Esophagus muscularis mucosa (tissue), 4 donors: Measurements from ENCODE around the gene RGPD4. TPM values are rescaled to one million over a fixed set of nuclear protein-coding genes. Genes with fewer than 3 reads are reported as not detected.

Experiments used
- DNase-seq: peaks from one replicate; pipeline ENCODE4 v3.0.0-alpha.2; 2017; ENCODE audit errors: extremely low spot score
- H3K27ac ChIP-seq, 4 donors: fragments of 200-600 bp; sonication (generic); replicated peaks in 1 of 4; 1 replicate in 3 of 4; 2 replicates in 1 of 4; pipeline ENCODE4 v1.5.1; 2016 to 2019; ENCODE audit warnings: mild to moderate bottlenecking in 1 of 4
- H3K27me3 ChIP-seq, 4 donors: fragments of 200-600 bp; sonication (generic); one replicate each; pipeline versions ENCODE4 v1.5.1 to v1.6.0; 2016 to 2019
- H3K36me3 ChIP-seq, 4 donors: fragments of 200-600 bp; sonication (generic); one replicate each; pipeline ENCODE4 v1.5.1; 2016 to 2019
- H3K4me1 ChIP-seq, 4 donors: fragments of 200-600 bp; sonication (generic); one replicate each; pipeline ENCODE4 v1.5.1; 2016 to 2019
- H3K4me3 ChIP-seq, 4 donors: fragments of 200-600 bp; sonication (generic); 1 replicate in 2 of 4; 2 replicates in 2 of 4; pipeline ENCODE4 v1.5.1; 2016 to 2019; ENCODE audit warnings: mild to moderate bottlenecking in 4 of 4, moderate library complexity in 1 of 4
- H3K9me3 ChIP-seq, 4 donors: fragments of 200-600 bp; sonication (generic); 1 replicate in 3 of 4; 2 replicates in 1 of 4; pipeline ENCODE4 v1.5.1; 2016 to 2019
- EP300 ChIP-seq: sonication (generic); formaldehyde crosslinking; IDR thresholded peaks from one replicate; pipeline ENCODE4 v1.6.1; 2017; ENCODE audit warnings: antibody characterized with exemption
- POLR2A ChIP-seq: fragments of 450-650 bp; IDR thresholded peaks from one replicate; pipeline ENCODE4 v1.6.1; 2017; ENCODE audit warnings: antibody characterized with exemption, moderate library complexity, mild to moderate bottlenecking, low read depth
- POLR2AphosphoS5 ChIP-seq, 2 donors: sonication (generic); formaldehyde crosslinking; IDR thresholded peaks; one replicate each; pipeline ENCODE4 v1.6.1; 2017; ENCODE audit warnings: antibody characterized with exemption in 2 of 2
- WGBS: methylation state at CpG from one replicate; pipeline ENCODE4 v1.1.5; 2018; 5-methylcytosine and 5-hydroxymethylcytosine counted together
- intact Hi-C: fragments of 100-400 bp; cut with DNase I; formaldehyde crosslinking; loops from one replicate; pipeline ENCODE4 v1.15.1; 2023
- total RNA-seq, 4 donors: library from RNA; depleted of rRNA; stranded (reverse); fragments of >200 nt; gene quantifications; one replicate each; pipeline versions ENCODE4 v1.1.0 to v1.2.1, GENCODE V29; 2016
- TF ChIP-seq, protein P1 (sequence below), 3 experiments: fragments of 200-600 bp in 2 of 3; fragments of 450-650 bp in 1 of 3; sonication (generic) in 2 of 3; IDR thresholded peaks; one replicate each; pipeline ENCODE4 v1.5.1; 2017 to 2019; ENCODE audit warnings: antibody characterized with exemption in 3 of 3, mild to moderate bottlenecking in 2 of 3, moderate library complexity in 1 of 3

RGPD4 gene
- total RNA-seq, 4 donors from 2014 or later: not detected

- H3K27me3 ChIP-seq: no peaks in the 10 kb centered on the region
- intact Hi-C loops: no loop called here
- H3K4me3 ChIP-seq: no peak overlapping the region
- no peak overlapping the region for H3K27ac ChIP-seq
- no peaks in the 10 kb centered on the region for H3K36me3 ChIP-seq
- no peaks in the 10 kb centered on the region for H3K9me3 ChIP-seq
- DNase-seq: no peak
- no peak for TF ChIP-seq POLR2AphosphoS5 (IDR thresholded peaks at IDR 0.05)
- TF ChIP-seq EP300: no peak
- TF ChIP-seq POLR2A: no peak
- TF ChIP-seq, protein P1, sequence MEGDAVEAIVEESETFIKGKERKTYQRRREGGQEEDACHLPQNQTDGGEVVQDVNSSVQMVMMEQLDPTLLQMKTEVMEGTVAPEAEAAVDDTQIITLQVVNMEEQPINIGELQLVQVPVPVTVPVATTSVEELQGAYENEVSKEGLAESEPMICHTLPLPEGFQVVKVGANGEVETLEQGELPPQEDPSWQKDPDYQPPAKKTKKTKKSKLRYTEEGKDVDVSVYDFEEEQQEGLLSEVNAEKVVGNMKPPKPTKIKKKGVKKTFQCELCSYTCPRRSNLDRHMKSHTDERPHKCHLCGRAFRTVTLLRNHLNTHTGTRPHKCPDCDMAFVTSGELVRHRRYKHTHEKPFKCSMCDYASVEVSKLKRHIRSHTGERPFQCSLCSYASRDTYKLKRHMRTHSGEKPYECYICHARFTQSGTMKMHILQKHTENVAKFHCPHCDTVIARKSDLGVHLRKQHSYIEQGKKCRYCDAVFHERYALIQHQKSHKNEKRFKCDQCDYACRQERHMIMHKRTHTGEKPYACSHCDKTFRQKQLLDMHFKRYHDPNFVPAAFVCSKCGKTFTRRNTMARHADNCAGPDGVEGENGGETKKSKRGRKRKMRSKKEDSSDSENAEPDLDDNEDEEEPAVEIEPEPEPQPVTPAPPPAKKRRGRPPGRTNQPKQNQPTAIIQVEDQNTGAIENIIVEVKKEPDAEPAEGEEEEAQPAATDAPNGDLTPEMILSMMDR (IDR thresholded peaks at IDR 0.05): no peak
- WGBS: 80% methylated on average over 1 of the region's 1 CpG
- H3K4me1 ChIP-seq: peaks cover 0 to 22% (median 15%) of the 10 kb centered on the region in 4 donors
Observed at GRCh38 chr2:107810734-107811133, 16.0 kb upstream of the RGPD4 start.

DNA sequence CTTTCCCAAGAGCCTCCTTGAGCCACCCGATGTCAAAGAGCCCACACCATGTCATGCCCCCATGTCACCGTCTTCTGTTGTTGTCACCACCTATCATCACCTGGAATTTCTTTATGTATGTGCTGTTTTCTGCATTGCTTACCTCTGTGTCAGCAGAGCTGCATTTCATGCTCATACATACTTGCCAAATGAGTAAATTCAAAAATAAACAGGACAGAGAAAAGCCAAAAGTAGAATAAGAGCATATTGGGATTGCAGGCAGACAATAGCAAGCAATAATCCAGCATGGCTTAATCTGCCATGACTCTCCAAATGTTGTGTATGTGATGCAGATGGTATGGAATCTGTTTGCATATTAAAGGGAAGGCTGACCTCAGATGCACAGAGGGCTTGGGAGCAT lies 15.3 kb upstream of the RGPD4 start:
- intact Hi-C loops: no loop called here
- DNase-seq: no peak
- Histone ChIP-seq H3K4me3 (no peak overlapping the region), H3K4me1 (peaks cover 0 to 22% (median 15%) of the 10 kb centered on the region in 4 donors), H3K27ac (no peak overlapping the region), H3K9me3 (no peaks in the 10 kb centered on the region), H3K27me3 (no peaks in the 10 kb centered on the region), H3K36me3 (no peaks in the 10 kb centered on the region)
- TF ChIP-seq POLR2AphosphoS5 (IDR thresholded peaks at IDR 0.05) (no peak), POLR2A (no peak), EP300 (no peak)
- TF ChIP-seq, protein P1 (IDR thresholded peaks at IDR 0.05): no peak
- WGBS: 87% methylated on average over 2 of the region's 2 CpGs

GRCh38 chr2:107812006-107812405 lies 14.7 kb upstream of the RGPD4 start:
- H3K36me3 ChIP-seq: no peaks in the 10 kb centered on the region
- intact Hi-C loops: no loop called here
- DNase-seq: no peak
- H3K4me3 ChIP-seq: no peak overlapping the region
- H3K27ac ChIP-seq: no peak overlapping the region
- TF ChIP-seq POLR2A (no peak), POLR2AphosphoS5 (IDR thresholded peaks at IDR 0.05) (no peak), EP300 (no peak)
- TF ChIP-seq, protein P1 (IDR thresholded peaks at IDR 0.05): no peak
- WGBS: 93% methylated on average over 5 of the region's 5 CpGs
- H3K4me1 ChIP-seq: peaks cover 0 to 22% (median 15%) of the 10 kb centered on the region in 4 donors
- no peaks in the 10 kb centered on the region for H3K27me3 ChIP-seq
- no peaks in the 10 kb centered on the region for H3K9me3 ChIP-seq

DNA sequence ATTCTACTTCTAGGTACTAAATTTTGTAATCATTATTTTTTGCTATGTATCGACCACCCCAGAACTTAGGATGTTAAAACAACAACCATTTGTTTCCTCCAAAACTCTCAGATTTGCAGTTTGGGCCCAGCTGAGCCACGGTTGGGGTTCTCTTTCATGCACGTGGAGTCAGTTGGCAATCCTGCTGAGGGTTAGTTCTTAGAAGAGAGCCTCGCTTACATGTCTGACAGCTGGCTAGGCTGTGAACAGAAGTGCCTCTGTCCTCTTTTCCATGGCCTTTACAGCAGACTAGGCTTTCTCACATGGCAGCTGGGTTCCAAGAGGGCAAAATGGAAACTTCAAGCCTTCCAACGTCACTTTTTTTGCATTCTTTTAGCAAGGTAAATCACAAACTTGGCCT lies 9.3 kb upstream of the RGPD4 start:
- no peak overlapping the region for H3K27ac ChIP-seq
- no peaks in the 10 kb centered on the region for H3K4me1 ChIP-seq
- TF ChIP-seq, protein P1 (IDR thresholded peaks at IDR 0.05): no peak
- TF ChIP-seq POLR2A (no peak), EP300 (no peak), POLR2AphosphoS5 (IDR thresholded peaks at IDR 0.05) (no peak)
- no peaks in the 10 kb centered on the region for H3K27me3 ChIP-seq
- no peak for DNase-seq
- no peaks in the 10 kb centered on the region for H3K9me3 ChIP-seq
- WGBS: 54% methylated on average over 5 of the region's 5 CpGs
- no peaks in the 10 kb centered on the region for H3K36me3 ChIP-seq
- intact Hi-C loops: no loop called here
- H3K4me3 ChIP-seq: no peak overlapping the region

GRCh38 chr2:107822302-107822701 lies 4.4 kb upstream of the RGPD4 start:
- H3K27ac ChIP-seq: no peak overlapping the region
- H3K9me3 ChIP-seq: no peaks in the 10 kb centered on the region
- no peak overlapping the region for H3K4me3 ChIP-seq
- H3K4me1 ChIP-seq: no peaks in the 10 kb centered on the region
- WGBS: 91% methylated on average over 4 of the region's 4 CpGs
- TF ChIP-seq POLR2A (no peak), POLR2AphosphoS5 (IDR thresholded peaks at IDR 0.05) (no peak), EP300 (no peak)
- TF ChIP-seq, protein P1 (IDR thresholded peaks at IDR 0.05): no peak
- H3K36me3 ChIP-seq: no peaks in the 10 kb centered on the region
- intact Hi-C loops: no loop called here
- DNase-seq: no peak
- H3K27me3 ChIP-seq: no peaks in the 10 kb centered on the region
